BE2C (cell line): ENCODE data around the gene RPS21.
A peak's percentile ranks its signal among the peaks of the same experiment; 100 is the strongest.

ENCODE experiments used
- DNase-seq: peaks from one replicate; pipeline ENCODE4 v3.0.0-alpha.2; 2020
- H3K27me3 ChIP-seq: fragments of 250-450 bp; sonication (Bioruptor Pico); 2 replicates; pipeline ENCODE4 v1.5.1; 2020; ENCODE audit warnings: mild to moderate bottlenecking
- H3K36me3 ChIP-seq: fragments of 250-450 bp; sonication (Bioruptor Pico); 2 replicates; pipeline ENCODE4 v1.5.1; 2020; ENCODE audit warnings: mild to moderate bottlenecking
- H3K4me1 ChIP-seq: fragments of 250-450 bp; sonication (Bioruptor Pico); 2 replicates; pipeline ENCODE4 v1.5.1; 2020
- H3K4me3 ChIP-seq: 2 replicates; pipeline ENCODE4 v1.5.1; 2011; ENCODE audit warnings: low read depth, low read length
- H3K9me3 ChIP-seq: fragments of 250-450 bp; sonication (Bioruptor Pico); 2 replicates; pipeline ENCODE4 v1.5.1; 2020
- CTCF ChIP-seq: IDR thresholded peaks from 2 replicates; pipeline ENCODE4 v1.5.1; 2012; ENCODE audit warnings: mild to moderate bottlenecking, low read depth, low read length

RPS21 gene

GRCh38 chr20:62410746-62411478, 24.0 kb downstream of the RPS21 start:
- DNase-seq = no peak
- TF ChIP-seq CTCF = no peak
- Histone ChIP-seq H3K4me1 (peaks cover 9% of the 10 kb centered on the region), H3K4me3 (no peak overlapping the region), H3K27me3 (no peaks in the 10 kb centered on the region), H3K9me3 (no peaks in the 10 kb centered on the region), H3K36me3 (no peaks in the 10 kb centered on the region)

- no peaks in the 10 kb centered on the region for H3K27me3 ChIP-seq
- H3K4me3 ChIP-seq = no peak overlapping the region
- no peak for TF ChIP-seq CTCF
- no peaks in the 10 kb centered on the region for H3K36me3 ChIP-seq
- peaks cover 9% of the 10 kb centered on the region for H3K4me1 ChIP-seq
- DNase-seq = no peak
- H3K9me3 ChIP-seq = no peaks in the 10 kb centered on the region
These were observed 24.7 kb downstream of the RPS21 start for GRCh38 chr20:62411479-62412193.

GRCh38 chr20:62412194-62413024, 25.5 kb downstream of the RPS21 start:
- H3K27me3 ChIP-seq = no peaks in the 10 kb centered on the region
- peaks cover 8% of the 10 kb centered on the region for H3K4me1 ChIP-seq

GRCh38 chr20:62413025-62413570, 26.2 kb downstream of the RPS21 start:
- Histone ChIP-seq H3K4me3 (no peak overlapping the region), H3K36me3 (no peaks in the 10 kb centered on the region), H3K27me3 (no peaks in the 10 kb centered on the region), H3K4me1 (peaks cover 5% of the 10 kb centered on the region), H3K9me3 (no peaks in the 10 kb centered on the region)
- no peak for TF ChIP-seq CTCF
- no peak for DNase-seq

More at GRCh38 chr20:62412194-62413024, 25.5 kb downstream of the RPS21 start:
- no peak for TF ChIP-seq CTCF
- no peak for DNase-seq
- H3K4me3 ChIP-seq = no peak overlapping the region
- H3K36me3 ChIP-seq = no peaks in the 10 kb centered on the region
- no peaks in the 10 kb centered on the region for H3K9me3 ChIP-seq

- H3K4me1 ChIP-seq = peaks cover 5% of the 10 kb centered on the region
- no peak overlapping the region for H3K4me3 ChIP-seq
- H3K36me3 ChIP-seq = no peaks in the 10 kb centered on the region
- H3K27me3 ChIP-seq = no peaks in the 10 kb centered on the region
- DNase-seq = no peak
- no peaks in the 10 kb centered on the region for H3K9me3 ChIP-seq
- peak; percentile 30 for TF ChIP-seq CTCF
These were observed 27.1 kb downstream of the RPS21 start for GRCh38 chr20:62413896-62414481.
